GM12873 (cell line): ENCODE data around the gene SPDYC.

Source experiments
- CTCF ChIP-seq: IDR thresholded peaks from 2 replicates; pipeline ENCODE4 v1.5.1; 2012; ENCODE audit warnings: low read depth, mild to moderate bottlenecking, moderate library complexity, low read length, control low read depth; ENCODE audit not compliant: insufficient read depth; ENCODE audit errors: missing control alignments

Gene SPDYC

GRCh38 chr11:65182258-65183170, 12.5 kb downstream of the SPDYC start:
- TF ChIP-seq CTCF: no peak

DNA sequence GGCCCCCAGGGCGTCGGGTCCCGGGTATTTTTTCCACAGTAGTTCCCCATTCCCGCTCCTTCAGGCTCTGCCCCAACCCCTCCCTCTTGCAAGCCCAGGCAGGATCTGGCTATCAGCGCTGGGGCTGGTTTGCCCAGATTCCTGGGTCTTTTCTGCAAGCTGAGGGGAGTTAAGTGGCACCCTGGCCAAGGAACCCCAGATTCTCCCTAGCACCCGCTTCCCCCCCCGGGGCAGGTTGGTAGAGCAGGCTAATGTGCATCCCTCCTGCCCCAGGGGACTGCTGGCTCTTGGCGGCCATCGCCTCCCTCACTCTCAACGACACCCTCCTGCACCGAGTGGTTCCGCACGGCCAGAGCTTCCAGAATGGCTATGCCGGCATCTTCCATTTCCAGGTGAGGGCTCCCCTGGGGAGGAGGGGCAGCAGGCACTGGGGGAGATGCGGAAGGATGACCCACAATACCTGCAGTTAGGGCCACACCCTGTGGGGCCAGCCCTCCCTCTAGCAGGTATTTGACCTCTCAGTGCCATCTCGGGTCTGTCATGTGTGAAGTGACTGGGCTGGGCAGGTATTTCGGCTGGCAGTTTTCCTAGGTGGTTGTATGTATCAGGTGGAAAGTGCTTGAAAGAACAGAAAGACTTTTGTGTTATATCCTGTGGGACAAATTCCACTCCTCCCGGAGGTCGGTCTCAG, 13.3 kb downstream of the SPDYC start:
- no peak for TF ChIP-seq CTCF

- TF ChIP-seq CTCF: no peak
These were observed 14.1 kb downstream of the SPDYC start for GRCh38 chr11:65184146-65184545.

GRCh38 chr11:65185171-65185570, 15.1 kb downstream of the SPDYC start:
- no peak for TF ChIP-seq CTCF

DNA sequence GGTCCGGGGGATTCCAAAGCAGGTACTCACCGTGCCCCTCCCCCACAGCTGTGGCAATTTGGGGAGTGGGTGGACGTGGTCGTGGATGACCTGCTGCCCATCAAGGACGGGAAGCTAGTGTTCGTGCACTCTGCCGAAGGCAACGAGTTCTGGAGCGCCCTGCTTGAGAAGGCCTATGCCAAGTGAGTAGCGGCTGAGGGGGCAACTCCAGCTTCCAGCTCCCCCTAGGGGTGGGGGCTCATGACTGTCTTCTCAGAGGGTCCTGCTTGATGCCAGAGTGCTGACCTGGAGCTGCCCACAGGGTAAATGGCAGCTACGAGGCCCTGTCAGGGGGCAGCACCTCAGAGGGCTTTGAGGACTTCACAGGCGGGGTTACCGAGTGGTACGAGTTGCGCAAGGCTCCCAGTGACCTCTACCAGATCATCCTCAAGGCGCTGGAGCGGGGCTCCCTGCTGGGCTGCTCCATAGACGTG, 15.9 kb downstream of the SPDYC start:
- peak; percentile 42 for TF ChIP-seq CTCF

DNA sequence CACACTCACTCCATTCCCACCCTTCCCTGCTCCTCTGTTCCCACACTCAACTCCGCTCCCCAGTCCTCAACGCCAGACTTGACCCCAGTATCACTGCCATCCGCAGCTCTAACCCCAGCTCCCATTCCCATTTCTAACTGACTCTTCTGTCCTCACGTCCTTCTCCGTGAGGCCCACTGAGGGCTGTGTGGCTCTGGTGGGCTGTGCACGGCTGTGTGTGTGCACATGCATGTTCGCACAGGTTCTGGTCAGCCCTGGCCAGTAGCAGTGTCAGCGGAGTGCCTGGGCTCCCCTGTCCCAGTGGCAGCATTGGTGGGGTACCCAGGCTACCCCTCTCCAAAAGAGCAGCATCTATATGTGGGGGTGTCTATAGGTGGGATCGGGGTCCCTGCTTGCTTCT, 16.7 kb downstream of the SPDYC start:
- TF ChIP-seq CTCF: no peak

GRCh38 chr11:65187146-65187675, 17.2 kb downstream of the SPDYC start:
- no peak for TF ChIP-seq CTCF
